Measurements from ENCODE around the gene CSNK1G2. TPM values are rescaled to one million over a fixed set of nuclear protein-coding genes. Genes with fewer than 3 reads are reported as not detected.

Gene CSNK1G2
- total RNA-seq, 1 experiment from 2014 or later, result 59.2 TPM

- H3K9me3 Mint-ChIP-seq (ENCODE audit: low read depth, unreplicated experiment), result no peaks in the 10 kb centered on the region
- H3K36me3 Mint-ChIP-seq (ENCODE audit: insufficient read depth, unreplicated experiment), result peaks cover 34% of the 10 kb centered on the region
- CTCF ChIA-PET, result no interaction called here
- no TSS peak for BruUV-seq (replicated peaks)
- intact Hi-C loops (cut with micrococcal nuclease; ENCODE audit: unreplicated experiment), result no loop called here
- no peaks in the 10 kb centered on the region for H3K4me1 Mint-ChIP-seq (ENCODE audit: low read depth, unreplicated experiment)
- TF ChIP-seq CTCF (IDR thresholded peaks at IDR 0.05; ENCODE audit: unreplicated experiment), result no peak
- no peaks in the 10 kb centered on the region for H3K27me3 Mint-ChIP-seq (ENCODE audit: unreplicated experiment)
- H3K4me3 Mint-ChIP-seq (ENCODE audit: low read depth, unreplicated experiment), result no peak overlapping the region
- DNase-seq, result no peak
- H3K27ac Mint-ChIP-seq (ENCODE audit: unreplicated experiment), result no peak overlapping the region
Measured at GRCh38 chr19:1998712-1999708, 58.0 kb downstream of the CSNK1G2 start.

GRCh38 chr19:1999856-2000515 lies 59.0 kb downstream of the CSNK1G2 start:
- CTCF ChIA-PET, result no interaction called here
- H3K4me3 Mint-ChIP-seq (ENCODE audit: low read depth, unreplicated experiment), result no peak overlapping the region
- H3K27me3 Mint-ChIP-seq (ENCODE audit: unreplicated experiment), result no peaks in the 10 kb centered on the region
- DNase-seq, result no peak
- BruUV-seq (replicated peaks), result no TSS peak
- intact Hi-C loops (cut with micrococcal nuclease; ENCODE audit: unreplicated experiment), result no loop called here
- H3K27ac Mint-ChIP-seq (ENCODE audit: unreplicated experiment), result no peak overlapping the region
- no peaks in the 10 kb centered on the region for H3K9me3 Mint-ChIP-seq (ENCODE audit: low read depth, unreplicated experiment)
- H3K36me3 Mint-ChIP-seq (ENCODE audit: insufficient read depth, unreplicated experiment), result peaks cover 34% of the 10 kb centered on the region
- no peak for TF ChIP-seq CTCF (IDR thresholded peaks at IDR 0.05; ENCODE audit: unreplicated experiment)
- no peaks in the 10 kb centered on the region for H3K4me1 Mint-ChIP-seq (ENCODE audit: low read depth, unreplicated experiment)

- no peak overlapping the region for H3K27ac Mint-ChIP-seq (ENCODE audit: unreplicated experiment)
- H3K4me1 Mint-ChIP-seq (ENCODE audit: low read depth, unreplicated experiment), result no peaks in the 10 kb centered on the region
- no TSS peak for BruUV-seq (replicated peaks)
- no peaks in the 10 kb centered on the region for H3K9me3 Mint-ChIP-seq (ENCODE audit: low read depth, unreplicated experiment)
- DNase-seq, result no peak
- H3K36me3 Mint-ChIP-seq (ENCODE audit: insufficient read depth, unreplicated experiment), result peaks cover 16% of the 10 kb centered on the region
- intact Hi-C loops (cut with micrococcal nuclease; ENCODE audit: unreplicated experiment), result no loop called here
- no peak for TF ChIP-seq CTCF (IDR thresholded peaks at IDR 0.05; ENCODE audit: unreplicated experiment)
- H3K4me3 Mint-ChIP-seq (ENCODE audit: low read depth, unreplicated experiment), result no peak overlapping the region
- H3K27me3 Mint-ChIP-seq (ENCODE audit: unreplicated experiment), result no peaks in the 10 kb centered on the region
- CTCF ChIA-PET, result interaction anchor here (0.7 kb wide), 1 partner anchor 178 kb away, joined by 3 read pairs; no protein-coding TSS in a partner anchor
Measured at GRCh38 chr19:2003874-2004273, 62.9 kb downstream of the CSNK1G2 start.

GRCh38 chr19:2010135-2010668 lies 69.2 kb downstream of the CSNK1G2 start:
- Mint-ChIP-seq H3K9me3 (ENCODE audit: low read depth, unreplicated experiment) (no peaks in the 10 kb centered on the region), H3K36me3 (ENCODE audit: insufficient read depth, unreplicated experiment) (peaks cover 25% of the 10 kb centered on the region), H3K27ac (ENCODE audit: unreplicated experiment) (no peak overlapping the region), H3K27me3 (ENCODE audit: unreplicated experiment) (no peaks in the 10 kb centered on the region), H3K4me3 (ENCODE audit: low read depth, unreplicated experiment) (no peak overlapping the region), H3K4me1 (ENCODE audit: low read depth, unreplicated experiment) (no peaks in the 10 kb centered on the region)
- TF ChIP-seq CTCF (IDR thresholded peaks at IDR 0.05; ENCODE audit: unreplicated experiment), result no peak
- intact Hi-C loops (cut with micrococcal nuclease; ENCODE audit: unreplicated experiment), result no loop called here
- DNase-seq, result no peak
- no TSS peak for BruUV-seq (replicated peaks)
- CTCF ChIA-PET, result no interaction called here
